OCI-LY3 (cell line): ENCODE measurements around the gene PPP5C.
A peak's percentile ranks its signal among the peaks of the same experiment; 100 is the strongest.

Experiments used
- H2AFZ ChIP-seq: fragments of 200-600, 300-600 bp; shearing (Covaris generic); 2 replicates; pipeline ENCODE4 v1.6.0; 2014; ENCODE audit warnings: antibody characterized with exemption, low read depth, low read length
- H3K27ac ChIP-seq: fragments of 200-600, 300-600 bp; sonication (generic); 2 replicates; pipeline ENCODE4 v1.5.1; 2014; ENCODE audit warnings: mild to moderate bottlenecking, low read length, moderate library complexity, mixed read lengths
- H3K27me3 ChIP-seq: fragments of 200-600, 300-600 bp; sonication (generic); 2 replicates; pipeline ENCODE4 v1.6.1; 2014; ENCODE audit warnings: low read depth, low read length, mixed read lengths
- H3K36me3 ChIP-seq: fragments of 200-600, 300-600 bp; sonication (generic); replicated peaks from 2 replicates; pipeline ENCODE3; 2014; ENCODE audit warnings: low read depth, low read length, mixed read lengths
- H3K4me1 ChIP-seq: fragments of 300-600, 200-600 bp; sonication (generic); 2 replicates; pipeline ENCODE4 v1.6.1; 2014; ENCODE audit warnings: low read length, mixed read lengths
- H3K4me2 ChIP-seq: fragments of 200-600, 300-600 bp; sonication (generic); 2 replicates; pipeline ENCODE4 v1.6.1; 2014; ENCODE audit warnings: low read length, mixed read lengths
- H3K4me3 ChIP-seq: fragments of 300-600, 200-600 bp; sonication (generic); 2 replicates; pipeline ENCODE4 v1.5.1; 2014; ENCODE audit warnings: antibody characterized with exemption, mild to moderate bottlenecking, low read length, moderate library complexity
- H3K79me2 ChIP-seq: fragments of 300-600, 200-600 bp; shearing (Covaris generic); 2 replicates; pipeline ENCODE4 v1.6.1; 2014; ENCODE audit warnings: mild to moderate bottlenecking, low read length, mixed read lengths
- H3K9ac ChIP-seq: fragments of 300-600, 200-600 bp; shearing (Covaris generic); 2 replicates; pipeline ENCODE4 v1.6.0; 2014; ENCODE audit warnings: mild to moderate bottlenecking, low read length, moderate library complexity
- H3K9me3 ChIP-seq: fragments of 200-600, 300-600 bp; shearing (Covaris generic); 2 replicates; pipeline ENCODE4 v1.6.1; 2014; ENCODE audit warnings: low read length, mixed read lengths; ENCODE audit not compliant: insufficient read depth
- H4K20me1 ChIP-seq: fragments of 200-600, 300-600 bp; sonication (generic); 2 replicates; pipeline ENCODE4 v1.6.1; 2016; ENCODE audit warnings: low read length, mixed read lengths; ENCODE audit not compliant: insufficient read depth
- EZH2phosphoT487 ChIP-seq: fragments of 200-600 bp; shearing (Covaris generic); IDR thresholded peaks from 2 replicates; pipeline ENCODE4 v1.6.1; 2018; ENCODE audit warnings: antibody characterized with exemption, mixed run types, low read depth
- TF ChIP-seq, protein P1 (sequence below): fragments of 200-600, 300-600 bp; sonication (generic); IDR thresholded peaks from 2 replicates; pipeline ENCODE4 v1.5.1; 2014; ENCODE audit warnings: antibody characterized with exemption, low read length, low read depth

PPP5C gene

DNA sequence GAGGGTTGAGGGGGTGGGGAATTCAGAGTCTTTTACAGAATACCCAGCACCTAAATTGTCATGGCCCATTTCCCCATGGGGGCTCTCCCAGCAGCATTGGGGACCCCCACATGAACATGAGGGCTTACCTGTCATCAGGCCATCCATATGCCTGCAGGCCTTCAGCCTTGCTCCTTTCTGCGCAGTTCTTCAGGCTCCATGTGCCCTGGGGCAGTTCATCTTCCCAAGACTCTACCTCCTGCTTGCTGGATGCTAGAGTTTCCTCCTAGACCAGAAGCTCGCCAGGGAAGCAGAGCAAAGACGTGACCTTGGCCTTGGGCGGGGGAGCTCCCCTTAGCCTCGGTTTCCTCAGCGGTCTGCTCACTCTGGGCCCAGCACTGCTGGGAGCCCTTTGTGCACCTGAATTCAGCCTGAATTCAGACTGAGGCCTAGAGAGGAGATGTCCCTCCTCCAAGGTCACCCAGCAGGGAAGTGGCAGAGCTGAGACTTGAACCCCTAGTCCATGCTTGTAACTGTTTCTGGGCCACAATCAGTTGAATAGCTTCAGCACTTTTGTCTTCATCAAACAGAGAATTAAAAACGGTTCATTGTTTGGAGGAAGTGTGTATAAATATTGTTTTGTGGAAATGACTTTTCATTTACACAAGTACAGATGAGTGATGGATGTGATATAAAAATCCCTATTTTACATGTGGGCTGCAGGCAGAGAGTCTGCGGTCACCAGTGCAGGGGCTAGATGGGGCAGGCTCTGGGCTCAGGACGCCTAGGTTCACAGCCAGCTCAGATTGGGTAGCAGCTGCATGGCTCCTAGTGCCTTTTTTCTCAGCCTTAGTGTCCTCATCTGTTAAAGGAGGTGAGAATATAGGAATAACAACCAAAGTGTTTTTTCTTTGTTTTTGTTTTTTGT lies 9.5 kb downstream of the PPP5C start:
- no peak overlapping the region for H3K4me3 ChIP-seq
- H3K36me3 ChIP-seq, result peaks cover 54% of the 10 kb centered on the region
- peaks cover 96% of the 10 kb centered on the region for H3K79me2 ChIP-seq
- H3K27me3 ChIP-seq, result no peaks in the 10 kb centered on the region
- peaks cover 37% of the 10 kb centered on the region for H3K4me1 ChIP-seq
- H3K27ac ChIP-seq, result peak overlapping the region; percentile 66
- H3K4me2 ChIP-seq, result peak overlapping the region; percentile 41
- H3K9me3 ChIP-seq, result no peaks in the 10 kb centered on the region
- no peak overlapping the region for H2AFZ ChIP-seq
- peak overlapping the region; percentile 28 for H3K9ac ChIP-seq
- H4K20me1 ChIP-seq, result peaks cover 24% of the 10 kb centered on the region
- TF ChIP-seq, protein P1, sequence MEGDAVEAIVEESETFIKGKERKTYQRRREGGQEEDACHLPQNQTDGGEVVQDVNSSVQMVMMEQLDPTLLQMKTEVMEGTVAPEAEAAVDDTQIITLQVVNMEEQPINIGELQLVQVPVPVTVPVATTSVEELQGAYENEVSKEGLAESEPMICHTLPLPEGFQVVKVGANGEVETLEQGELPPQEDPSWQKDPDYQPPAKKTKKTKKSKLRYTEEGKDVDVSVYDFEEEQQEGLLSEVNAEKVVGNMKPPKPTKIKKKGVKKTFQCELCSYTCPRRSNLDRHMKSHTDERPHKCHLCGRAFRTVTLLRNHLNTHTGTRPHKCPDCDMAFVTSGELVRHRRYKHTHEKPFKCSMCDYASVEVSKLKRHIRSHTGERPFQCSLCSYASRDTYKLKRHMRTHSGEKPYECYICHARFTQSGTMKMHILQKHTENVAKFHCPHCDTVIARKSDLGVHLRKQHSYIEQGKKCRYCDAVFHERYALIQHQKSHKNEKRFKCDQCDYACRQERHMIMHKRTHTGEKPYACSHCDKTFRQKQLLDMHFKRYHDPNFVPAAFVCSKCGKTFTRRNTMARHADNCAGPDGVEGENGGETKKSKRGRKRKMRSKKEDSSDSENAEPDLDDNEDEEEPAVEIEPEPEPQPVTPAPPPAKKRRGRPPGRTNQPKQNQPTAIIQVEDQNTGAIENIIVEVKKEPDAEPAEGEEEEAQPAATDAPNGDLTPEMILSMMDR, result no peak
- no peak for TF ChIP-seq EZH2phosphoT487

DNA sequence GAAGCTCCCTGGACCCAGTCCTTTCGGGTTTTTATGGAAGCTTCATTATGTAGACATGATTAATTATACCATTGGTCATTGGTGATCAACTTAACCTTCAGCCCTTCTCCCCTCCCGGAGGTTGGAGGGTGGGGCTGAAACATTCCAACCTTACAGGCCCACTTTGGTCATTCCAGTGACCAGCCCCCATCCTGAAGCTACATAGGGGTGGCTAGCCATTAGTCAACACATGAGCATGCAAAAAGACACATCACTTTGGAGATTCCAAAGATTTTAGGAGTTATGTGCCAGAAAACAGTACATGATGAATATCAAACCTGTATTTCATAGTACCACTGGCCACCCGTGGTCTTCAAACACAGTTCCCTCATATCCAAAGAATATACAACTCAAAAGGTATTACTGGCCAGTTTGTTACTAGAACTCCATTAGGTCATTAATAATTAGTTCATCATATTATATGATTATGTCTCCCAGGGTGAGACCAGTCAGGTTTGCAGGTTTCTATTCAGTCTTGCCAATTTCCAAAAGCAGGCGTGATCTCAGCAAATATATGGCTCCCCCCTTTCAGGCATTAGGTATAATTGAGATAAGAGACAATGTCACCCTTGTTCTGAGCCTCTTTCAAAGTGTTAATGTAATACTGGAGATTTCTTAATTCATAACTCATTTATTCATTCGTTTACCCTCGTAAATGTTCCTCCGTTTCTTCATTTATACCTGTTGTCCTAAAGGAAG lies 11.1 kb downstream of the PPP5C start:
- no peaks in the 10 kb centered on the region for H3K27me3 ChIP-seq
- peaks cover 24% of the 10 kb centered on the region for H4K20me1 ChIP-seq
- no peak for TF ChIP-seq EZH2phosphoT487
- TF ChIP-seq, protein P1, result no peak
- H2AFZ ChIP-seq, result no peak overlapping the region
- peaks cover 31% of the 10 kb centered on the region for H3K4me1 ChIP-seq
- H3K79me2 ChIP-seq, result peaks cover 88% of the 10 kb centered on the region
- no peak overlapping the region for H3K9ac ChIP-seq
- no peaks in the 10 kb centered on the region for H3K9me3 ChIP-seq
- H3K4me2 ChIP-seq, result no peak overlapping the region
- H3K27ac ChIP-seq, result no peak overlapping the region
- H3K4me3 ChIP-seq, result no peak overlapping the region
- H3K36me3 ChIP-seq, result peaks cover 48% of the 10 kb centered on the region

DNA sequence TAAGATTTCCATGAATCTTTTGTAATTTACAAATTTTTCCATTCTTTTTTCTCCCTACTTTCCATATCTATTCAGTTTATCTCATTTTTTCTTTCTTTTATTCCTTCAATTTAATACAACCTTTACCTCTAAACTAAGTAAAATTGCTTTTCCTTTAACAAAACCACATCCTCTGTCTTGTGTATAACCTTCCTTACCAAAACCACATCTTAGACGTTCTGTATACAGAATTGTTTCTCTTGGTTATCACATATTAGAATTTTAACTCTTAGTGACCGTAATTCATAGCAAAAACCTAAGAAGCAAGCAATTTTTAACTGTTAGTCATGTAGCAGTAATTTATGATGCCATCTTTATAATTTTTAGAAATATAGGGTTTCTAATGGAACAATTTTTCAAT lies 15.0 kb downstream of the PPP5C start:
- Histone ChIP-seq H3K27ac (no peak overlapping the region), H3K4me1 (peaks cover 3% of the 10 kb centered on the region), H3K36me3 (peaks cover 48% of the 10 kb centered on the region), H4K20me1 (peaks cover 15% of the 10 kb centered on the region), H3K9ac (no peak overlapping the region), H3K4me2 (no peak overlapping the region), H2AFZ (no peak overlapping the region), H3K9me3 (no peaks in the 10 kb centered on the region), H3K27me3 (no peaks in the 10 kb centered on the region), H3K79me2 (peaks cover 87% of the 10 kb centered on the region), H3K4me3 (no peak overlapping the region)
- TF ChIP-seq, protein P1, result no peak

DNA sequence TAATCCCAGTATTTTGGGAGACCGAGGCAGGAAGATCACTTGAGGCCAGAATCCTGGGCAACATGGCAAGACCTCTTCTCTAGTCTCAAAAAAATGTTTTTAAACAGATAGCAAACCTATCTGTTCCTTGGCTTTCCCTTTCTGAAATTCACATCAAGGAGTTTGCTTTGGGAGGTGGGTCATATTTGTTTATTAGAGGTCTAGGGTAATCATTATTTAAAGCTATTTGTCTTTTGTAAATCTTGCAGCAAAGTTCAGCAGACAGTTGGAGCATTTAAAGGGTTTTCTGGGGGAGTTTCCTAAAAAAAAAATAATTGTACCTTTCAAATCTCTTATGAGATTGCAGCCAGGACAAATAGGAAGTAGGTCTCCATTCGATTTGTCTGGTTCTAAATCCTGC lies 17.5 kb downstream of the PPP5C start:
- Histone ChIP-seq H3K4me3 (no peak overlapping the region), H3K9ac (no peak overlapping the region), H4K20me1 (peaks cover 11% of the 10 kb centered on the region; the same call in 1 of the 2 replicates), H3K4me1 (no peaks in the 10 kb centered on the region), H3K27me3 (no peaks in the 10 kb centered on the region), H3K36me3 (peaks cover 41% of the 10 kb centered on the region), H2AFZ (no peak overlapping the region), H3K4me2 (no peak overlapping the region), H3K79me2 (peaks cover 86% of the 10 kb centered on the region), H3K9me3 (no peaks in the 10 kb centered on the region), H3K27ac (no peak overlapping the region)
- TF ChIP-seq, protein P1, result no peak
- TF ChIP-seq EZH2phosphoT487, result no peak
